ENCODE results near the gene NAAA. TPM values are rescaled to one million over a fixed set of nuclear protein-coding genes. Genes with fewer than 3 reads are reported as not detected.

NAAA gene
- total RNA-seq, 1 experiment from 2014 or later = 17.0 TPM

- RAD21 ChIA-PET (ENCODE audit: low non-redundant PET in 1 of 2, low total read pairs in 2 of 2, uncharacterized antibody in 2 of 2, unreplicated experiment in 2 of 2) = no interaction called here
- no peak overlapping the region for H3K27ac ChIP-seq (ENCODE audit: low read depth, low read length)
- H3K36me3 ChIP-seq (ENCODE audit: control insufficient read depth in 1 of 2, insufficient read depth in 2 of 2, low read length in 2 of 2) = peaks cover 0 to 10% of the 10 kb centered on the region in 2 experiments; a peak in 2 of 4 replicates
- H3K4me2 ChIP-seq (ENCODE audit: low read length) = no peak overlapping the region
- no TSS peak for BruUV-seq (replicated peaks)
- POLR2A ChIA-PET = no interaction called here
- ATAC-seq (no peak), DNase-seq (ENCODE audit: low read depth, low spot score) (no peak)
- H2AFZ ChIP-seq (ENCODE audit: low read depth, low read length, poor library complexity, severe bottlenecking) = no peak overlapping the region
- no peak overlapping the region for H3K4me3 ChIP-seq (replicated peaks in 1 of 2; ENCODE audit: low read depth in 1 of 2, low read length in 2 of 2)
- CTCF ChIA-PET = no interaction called here
- H3K9me3 ChIP-seq (ENCODE audit: control insufficient read depth in 1 of 2, insufficient read depth in 1 of 2, low read depth in 1 of 2, low read length in 2 of 2) = no peaks in the 10 kb centered on the region
- no peaks in the 10 kb centered on the region for H4K20me1 ChIP-seq (ENCODE audit: insufficient read depth)
- H3K9ac ChIP-seq (ENCODE audit: low read length) = no peak overlapping the region
- no peaks in the 10 kb centered on the region for H3K9me2 ChIP-seq (ENCODE audit: insufficient read depth)
- intact Hi-C loops (cut with micrococcal nuclease) = no loop called here
- H3K27me3 ChIP-seq (ENCODE audit: insufficient read depth, low read length) = no peaks in the 10 kb centered on the region
- TF ChIP-seq TCF7L2 (IDR thresholded peaks at IDR 0.05; ENCODE audit: borderline replicate concordance, extremely low read depth, insufficient read depth, insufficient read length) (no peak), SIN3A (IDR thresholded peaks at IDR 0.05; ENCODE audit: low read depth) (no peak), FOSL1 (IDR thresholded peaks at IDR 0.05; ENCODE audit: low read depth) (no peak), ELF1 (IDR thresholded peaks at IDR 0.05; ENCODE audit: borderline replicate concordance, low read depth) (no peak), CBX3 (IDR thresholded peaks at IDR 0.05; ENCODE audit: low read depth) (no peak), ZNF274 (IDR thresholded peaks at IDR 0.05; ENCODE audit: low read depth, low read length) (no peak), MAX (IDR thresholded peaks at IDR 0.05) (no peak)
- TF ChIP-seq, protein P1, sequence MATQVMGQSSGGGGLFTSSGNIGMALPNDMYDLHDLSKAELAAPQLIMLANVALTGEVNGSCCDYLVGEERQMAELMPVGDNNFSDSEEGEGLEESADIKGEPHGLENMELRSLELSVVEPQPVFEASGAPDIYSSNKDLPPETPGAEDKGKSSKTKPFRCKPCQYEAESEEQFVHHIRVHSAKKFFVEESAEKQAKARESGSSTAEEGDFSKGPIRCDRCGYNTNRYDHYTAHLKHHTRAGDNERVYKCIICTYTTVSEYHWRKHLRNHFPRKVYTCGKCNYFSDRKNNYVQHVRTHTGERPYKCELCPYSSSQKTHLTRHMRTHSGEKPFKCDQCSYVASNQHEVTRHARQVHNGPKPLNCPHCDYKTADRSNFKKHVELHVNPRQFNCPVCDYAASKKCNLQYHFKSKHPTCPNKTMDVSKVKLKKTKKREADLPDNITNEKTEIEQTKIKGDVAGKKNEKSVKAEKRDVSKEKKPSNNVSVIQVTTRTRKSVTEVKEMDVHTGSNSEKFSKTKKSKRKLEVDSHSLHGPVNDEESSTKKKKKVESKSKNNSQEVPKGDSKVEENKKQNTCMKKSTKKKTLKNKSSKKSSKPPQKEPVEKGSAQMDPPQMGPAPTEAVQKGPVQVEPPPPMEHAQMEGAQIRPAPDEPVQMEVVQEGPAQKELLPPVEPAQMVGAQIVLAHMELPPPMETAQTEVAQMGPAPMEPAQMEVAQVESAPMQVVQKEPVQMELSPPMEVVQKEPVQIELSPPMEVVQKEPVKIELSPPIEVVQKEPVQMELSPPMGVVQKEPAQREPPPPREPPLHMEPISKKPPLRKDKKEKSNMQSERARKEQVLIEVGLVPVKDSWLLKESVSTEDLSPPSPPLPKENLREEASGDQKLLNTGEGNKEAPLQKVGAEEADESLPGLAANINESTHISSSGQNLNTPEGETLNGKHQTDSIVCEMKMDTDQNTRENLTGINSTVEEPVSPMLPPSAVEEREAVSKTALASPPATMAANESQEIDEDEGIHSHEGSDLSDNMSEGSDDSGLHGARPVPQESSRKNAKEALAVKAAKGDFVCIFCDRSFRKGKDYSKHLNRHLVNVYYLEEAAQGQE (IDR thresholded peaks at IDR 0.05; ENCODE audit: low read depth) = no peak
- H3K4me1 ChIP-seq (ENCODE audit: control insufficient read depth in 1 of 2, insufficient read depth in 2 of 2, low read length in 2 of 2) = peaks cover 4 to 11% of the 10 kb centered on the region in 2 experiments; a peak in 2 of 4 replicates
- H3K79me2 ChIP-seq (ENCODE audit: insufficient read depth, low read length) = no peaks in the 10 kb centered on the region
Observed at GRCh38 chr4:75922588-75922987, 18.2 kb downstream of the NAAA start.

Data from HCT116 (cell line).